GM21717 (cell line): Measurements from ENCODE around the gene NME2.

Experiments used
- ATAC-seq: cut with Tn5 transposase; IDR thresholded peaks from one replicate; pipeline ENCODE4 v1.9.1; 2021; ENCODE audit warnings: mild to moderate bottlenecking, moderate library complexity; ENCODE audit not compliant: unreplicated experiment

NME2 gene

GRCh38 chr17:51200295-51200694 lies 34.1 kb downstream of the NME2 start:
- no peak for ATAC-seq

DNA sequence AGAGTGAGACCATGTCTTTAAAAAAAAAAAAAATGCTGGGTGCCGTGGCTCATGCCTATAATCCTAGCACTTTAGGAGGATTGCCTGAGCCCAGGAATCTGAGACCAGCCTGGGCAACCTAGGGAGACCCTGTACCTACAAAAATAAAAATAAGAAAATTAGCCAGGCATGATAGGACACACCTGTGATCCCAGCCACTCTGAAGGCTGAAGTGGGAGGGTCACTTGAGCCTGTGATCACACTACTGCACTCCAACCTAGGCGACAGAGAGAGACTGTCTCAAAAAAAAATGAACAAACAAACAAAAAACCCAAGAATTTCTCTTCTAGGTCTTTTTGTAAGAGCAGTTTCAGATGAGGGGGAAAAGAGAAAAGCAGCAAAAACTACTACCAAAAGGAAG lies 34.6 kb downstream of the NME2 start:
- no peak for ATAC-seq

GRCh38 chr17:51203838-51204237 lies 37.6 kb downstream of the NME2 start:
- no peak for ATAC-seq

DNA sequence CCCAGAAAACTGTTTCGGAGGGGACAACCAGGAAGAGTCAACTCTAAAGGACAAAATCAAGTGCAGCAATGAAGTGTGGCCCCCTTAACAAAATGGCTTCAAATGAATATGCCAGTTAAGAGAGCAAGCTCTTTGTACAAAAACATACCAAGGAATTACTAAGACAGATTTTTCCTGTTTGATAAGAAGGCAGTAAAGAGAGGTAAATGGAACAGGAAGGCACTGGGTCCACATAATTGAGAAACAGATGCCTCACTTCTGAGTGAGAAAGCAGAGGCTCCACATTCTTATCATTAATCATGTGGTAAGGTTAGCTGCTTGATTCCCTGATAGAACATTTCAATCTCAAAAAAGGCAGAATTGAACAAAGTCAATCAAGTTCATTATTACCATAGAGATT lies 48.7 kb downstream of the NME2 start:
- no peak for ATAC-seq

DNA sequence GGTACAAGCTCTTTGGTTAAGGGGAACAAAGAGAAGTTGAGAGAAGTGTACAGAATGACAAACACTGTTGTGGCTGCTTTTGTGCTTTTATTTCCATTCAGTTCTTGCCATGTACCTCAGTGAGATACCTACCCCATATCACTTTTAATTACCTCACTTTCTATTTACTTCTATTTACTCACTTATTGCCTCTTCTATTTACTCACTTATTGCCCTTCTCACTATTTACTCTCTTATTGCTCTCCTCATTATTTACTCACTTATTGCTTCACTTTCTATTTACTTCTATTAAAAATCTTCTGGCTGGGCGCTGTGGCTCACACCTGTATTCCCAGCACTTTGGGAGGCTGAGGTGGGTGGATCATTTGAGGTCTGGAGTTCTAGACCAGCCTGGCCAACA lies 51.7 kb downstream of the NME2 start:
- ATAC-seq: no peak

GRCh38 chr17:51221322-51221721 lies 55.1 kb downstream of the NME2 start:
- ATAC-seq: no peak
